H1 (cell line): ENCODE data around the gene PIK3R1. TPM values are rescaled to one million over a fixed set of nuclear protein-coding genes. Genes with fewer than 3 reads are reported as not detected.

Experiments
- CTCF ChIA-PET: fragments of 300-600 bp; sonication (Branson Sonifier 250); formaldehyde crosslinking; loops from one replicate; lab custom pipeline; 2021; ENCODE audit not compliant: partially characterized antibody; lab: Charles Lee
- POLR2A ChIA-PET: fragments of 300-600 bp; sonication (Branson Sonifier 250); formaldehyde crosslinking; loops from one replicate; lab custom pipeline; 2021; ENCODE audit warnings: inconsistent platforms; ENCODE audit not compliant: partially characterized antibody; lab: Charles Lee
- DNase-seq, 2 experiments: peaks; one replicate each; pipeline versions ENCODE4 v3.0.0 to v3.0.0-alpha.2; 2010 to 2022; ENCODE audit warnings: low spot score in 2 of 2, low read depth in 1 of 2, mixed read lengths in 1 of 2
- FAIRE-seq: peaks from 2 replicates; lab custom pipeline; 2011; peaks lifted over from hg19 to GRCh38; lab: Jason Lieb, UNC
- H2AFZ ChIP-seq: 2 replicates; pipeline ENCODE4 v1.8.1; 2012; ENCODE audit warnings: low read length, inconsistent platforms
- H2AK5ac ChIP-seq: 2 replicates; pipeline ENCODE4 v1.6.1; 2013; ENCODE audit warnings: low read depth, low read length
- H2BK120ac ChIP-seq: replicated peaks from 2 replicates; pipeline ENCODE3; 2013; ENCODE audit warnings: low read depth, low read length, inconsistent platforms
- H2BK12ac ChIP-seq: 2 replicates; pipeline ENCODE4 v1.6.1; 2013; ENCODE audit warnings: low read depth, low read length
- H2BK15ac ChIP-seq: 2 replicates; pipeline ENCODE4 v1.6.1; 2013; ENCODE audit warnings: low read length
- H2BK20ac ChIP-seq: 2 replicates; pipeline ENCODE4 v1.6.1; 2013; ENCODE audit warnings: low read length
- H2BK5ac ChIP-seq: 2 replicates; pipeline ENCODE4 v1.6.1; 2013; ENCODE audit warnings: low read depth, low read length
- H3K14ac ChIP-seq: 2 replicates; pipeline ENCODE4 v1.6.1; 2013; ENCODE audit warnings: inconsistent platforms; ENCODE audit not compliant: insufficient read length
- H3K18ac ChIP-seq: 2 replicates; pipeline ENCODE4 v1.6.1; 2013; ENCODE audit warnings: low read length; ENCODE audit errors: extremely low read depth
- H3K23ac ChIP-seq: 2 replicates; pipeline ENCODE4 v1.6.1; 2013; ENCODE audit warnings: inconsistent platforms; ENCODE audit not compliant: insufficient read length
- H3K23me2 ChIP-seq: 2 replicates; pipeline ENCODE4 v1.6.1; 2013; ENCODE audit warnings: low read depth, low read length
- H3K27ac ChIP-seq: 2 replicates; pipeline ENCODE4 v1.6.1; 2011; ENCODE audit warnings: low read depth, low read length, inconsistent platforms
- H3K27me3 ChIP-seq, 4 experiments: replicated peaks in 1 of 4; 1 replicate in 1 of 4; 2 replicates in 3 of 4; pipeline versions ENCODE4 v1.6.1 to v1.8.1; 2011 to 2013; ENCODE audit warnings: low read length in 3 of 4, mild to moderate bottlenecking in 3 of 4, inconsistent platforms in 2 of 4, mixed read lengths in 2 of 4, moderate library complexity in 1 of 4; ENCODE audit not compliant: control insufficient read depth in 3 of 4, insufficient read depth in 3 of 4; ENCODE audit errors: extremely low read depth in 1 of 4
- H3K36me3 ChIP-seq, 4 experiments: 2 replicates each; pipeline versions ENCODE4 v1.6.1 to v1.8.1; 2011 to 2013; ENCODE audit warnings: mild to moderate bottlenecking in 4 of 4, low read length in 3 of 4, moderate library complexity in 2 of 4, control low read depth in 1 of 4, inconsistent platforms in 1 of 4; ENCODE audit not compliant: insufficient read depth in 4 of 4, control insufficient read depth in 2 of 4
- H3K4ac ChIP-seq: replicated peaks from 2 replicates; pipeline ENCODE3; 2013; ENCODE audit warnings: low read length, low read depth, mixed read lengths, inconsistent platforms; ENCODE audit not compliant: insufficient read length
- H3K4me1 ChIP-seq, 4 experiments: replicated peaks in 1 of 4; 1 replicate in 1 of 4; 2 replicates in 3 of 4; pipeline versions ENCODE4 v1.6.1 to v1.8.1; 2011 to 2013; ENCODE audit warnings: low read length in 3 of 4, inconsistent platforms in 2 of 4, mixed read lengths in 1 of 4; ENCODE audit not compliant: insufficient read depth in 4 of 4, control insufficient read depth in 3 of 4
- H3K4me2 ChIP-seq, 2 experiments: 2 replicates each; pipeline versions ENCODE4 v1.6.1 to v1.8.1; 2011 to 2013; ENCODE audit warnings: low read depth in 2 of 2, low read length in 2 of 2, control low read depth in 1 of 2, inconsistent platforms in 1 of 2, mild to moderate bottlenecking in 1 of 2; ENCODE audit not compliant: insufficient read depth in 1 of 2
- H3K4me3 ChIP-seq, 4 experiments: fragments of 200-600, 300-600 bp in 1 of 4; sonication (generic), shearing (Covaris generic), sonication (Bioruptor Twin) in 1 of 4; 2 replicates each; pipeline versions ENCODE4 v1.5.1 to v1.8.1; 2011 to 2016; ENCODE audit warnings: low read length in 4 of 4, low read depth in 3 of 4, control low read depth in 2 of 4, inconsistent platforms in 2 of 4, mild to moderate bottlenecking in 2 of 4, mixed read lengths in 1 of 4, moderate library complexity in 1 of 4; ENCODE audit not compliant: insufficient read depth in 2 of 4; ENCODE audit errors: extremely low read depth in 1 of 4
- H3K56ac ChIP-seq: replicated peaks from 2 replicates; pipeline ENCODE3; 2013; ENCODE audit warnings: low read depth, mild to moderate bottlenecking, mixed read lengths, low read length, inconsistent platforms; ENCODE audit not compliant: insufficient read length
- H3K79me1 ChIP-seq: 2 replicates; pipeline ENCODE4 v1.6.1; 2013; ENCODE audit warnings: low read depth, low read length, control low read depth
- H3K79me2 ChIP-seq, 2 experiments: 2 replicates each; pipeline versions ENCODE4 v1.6.1 to v1.8.1; 2012 to 2013; ENCODE audit warnings: low read length in 2 of 2, mild to moderate bottlenecking in 2 of 2, inconsistent platforms in 1 of 2; ENCODE audit not compliant: insufficient read depth in 2 of 2, control insufficient read depth in 1 of 2
- H3K9ac ChIP-seq, 4 experiments: replicated peaks in 1 of 4; 1 replicate in 1 of 4; 2 replicates in 3 of 4; pipeline versions ENCODE4 v1.6.1 to v1.8.1; 2011 to 2013; ENCODE audit warnings: low read depth in 3 of 4, low read length in 3 of 4, control low read depth in 2 of 4, mild to moderate bottlenecking in 2 of 4, moderate library complexity in 2 of 4, inconsistent platforms in 1 of 4; ENCODE audit errors: extremely low read depth in 1 of 4
- H3K9me3 ChIP-seq, 2 experiments: 2 replicates each; pipeline versions ENCODE4 v1.6.1 to v1.8.1; 2012 to 2013; ENCODE audit warnings: mild to moderate bottlenecking in 2 of 2, moderate library complexity in 2 of 2, control low read depth in 1 of 2, inconsistent platforms in 1 of 2, low read depth in 1 of 2, low read length in 1 of 2, mixed read lengths in 1 of 2; ENCODE audit not compliant: insufficient read depth in 2 of 2
- H4K20me1 ChIP-seq, 2 experiments: replicated peaks in 1 of 2; 2 replicates each; pipeline versions ENCODE3 to v1.8.1; 2011 to 2013; ENCODE audit warnings: inconsistent platforms in 2 of 2, low read length in 2 of 2, mild to moderate bottlenecking in 1 of 2; ENCODE audit not compliant: insufficient read depth in 2 of 2, control insufficient read depth in 1 of 2
- H4K5ac ChIP-seq: 2 replicates; pipeline ENCODE4 v1.6.1; 2013; ENCODE audit warnings: low read length, low read depth, mixed read lengths, inconsistent platforms; ENCODE audit not compliant: insufficient read length
- H4K8ac ChIP-seq: 2 replicates; pipeline ENCODE4 v1.8.0; 2013; ENCODE audit warnings: mild to moderate bottlenecking, moderate library complexity, low read length, inconsistent platforms; ENCODE audit not compliant: insufficient read depth; ENCODE audit errors: extremely low read depth
- H4K91ac ChIP-seq: replicated peaks from 2 replicates; pipeline ENCODE3; 2013; ENCODE audit warnings: low read length, mixed read lengths, inconsistent platforms; ENCODE audit not compliant: insufficient read length
- CEBPB ChIP-seq: IDR thresholded peaks from 2 replicates; pipeline ENCODE4 v1.6.1; 2012; ENCODE audit warnings: low read depth, low read length
- EP300 ChIP-seq, 2 experiments: IDR thresholded peaks; 1 replicate in 1 of 2; 2 replicates in 1 of 2; pipeline ENCODE4 v1.6.1; 2011 to 2012; ENCODE audit warnings: low read depth in 2 of 2, low read length in 2 of 2, mild to moderate bottlenecking in 2 of 2, borderline replicate concordance in 1 of 2, inconsistent platforms in 1 of 2, moderate library complexity in 1 of 2
- WGBS, 2 experiments: shearing (Covaris generic) in 1 of 2; methylation state at CpG; one replicate each; pipeline versions ENCODE4 v1.1.6 to v1.1.7; 2013 to 2015; ENCODE audit warnings: low lambda C conversion rate in 2 of 2, mixed read lengths in 2 of 2, inconsistent platforms in 1 of 2, low coverage in 1 of 2, missing lambda C conversion rate in 1 of 2; ENCODE audit not compliant: insufficient replicate concordance in 2 of 2, insufficient coverage in 1 of 2, insufficient read length in 1 of 2; ENCODE audit errors: extremely low coverage in 1 of 2, missing lambda C conversion rate in 1 of 2; 5-methylcytosine and 5-hydroxymethylcytosine counted together
- polyA plus RNA-seq, 7 experiments: library from polyadenylated mRNA; depleted of rRNA in 3 of 7; stranded (reverse) in 5 of 7; unstranded in 2 of 7; fragments of >200 nt in 5 of 7; fragments of 200-250 nt in 2 of 7; gene quantifications; 1 replicate in 5 of 7; 2 replicates in 1 of 7; 4 replicates in 1 of 7; pipeline versions ENCODE4 v1.2.1 to v1.2.3, GENCODE V29; 2011 to 2013; ENCODE audit warnings: missing spikeins in 2 of 7, mixed read lengths in 2 of 7
- total RNA-seq: library from RNA; stranded (reverse); fragmentation: NEBNext Ultra II Directional; extraction: Animal tissue kit (Norgen Biotek cat#: 25700); gene quantifications from 2 replicates; pipeline ENCODE4 v1.2.1, GENCODE V29; 2021

Gene PIK3R1
- total and polyA plus RNA-seq, 2 of the 8 experiments (the other 6 are each of a cell fraction or from before 2014, with no cell fraction given), result 2.3 to 13.7 TPM

DNA sequence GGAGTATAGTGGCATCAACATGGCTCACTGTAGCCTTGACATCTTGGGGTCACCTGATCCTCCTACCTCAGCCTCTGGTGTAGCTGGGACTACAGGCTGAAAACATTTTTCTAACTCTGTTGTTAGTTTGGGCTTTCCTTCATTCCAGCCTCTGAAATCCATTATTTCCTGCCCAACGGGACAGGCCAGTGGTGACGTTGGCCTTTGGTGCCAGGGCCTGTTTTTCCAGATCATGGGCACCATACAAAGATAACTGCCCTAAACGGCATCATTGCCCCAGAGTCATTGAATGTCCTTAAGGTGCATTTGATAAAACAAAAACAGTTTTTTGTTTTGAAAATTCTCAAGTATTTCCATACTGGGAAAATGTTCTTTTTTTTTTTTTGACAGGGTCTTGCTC, 32.1 kb downstream of the PIK3R1 start:
- H3K9me3 ChIP-seq, result no peaks in the 10 kb centered on the region; a peak in 1 of 4 replicates
- DNase-seq, result no peak
- no peak overlapping the region for H2BK120ac ChIP-seq
- TF ChIP-seq CEBPB, result no peak
- TF ChIP-seq EP300 (IDR thresholded peaks at IDR 0.05; ENCODE audit: borderline replicate concordance in 1 of 2, low read depth in 2 of 2, low read length in 2 of 2), result no peak
- TF ChIP-seq, all 59 proteins: peak for 0
- ChIA-PET CTCF (interaction anchor here (0.6 to 1.9 kb wide), 6 partner anchors 30 to 1083 kb away, joined by 3 to 13 read pairs (median 5); no protein-coding TSS in a partner anchor), POLR2A (no interaction called here)
- Histone ChIP-seq H3K23ac (no peak overlapping the region), H3K4me2 (no peak overlapping the region), H4K8ac (no peak overlapping the region), H3K4me3 (no peak overlapping the region), H2BK15ac (no peak overlapping the region; the same call in 1 of the 2 replicates), H3K56ac (no peak overlapping the region), H3K79me2 (no peaks in the 10 kb centered on the region), H3K79me1 (peaks cover 4% of the 10 kb centered on the region; the same call in 1 of the 2 replicates), H3K4ac (no peak overlapping the region), H2AK5ac (no peak overlapping the region), H2BK5ac (no peak overlapping the region), H3K4me1 (peaks cover 7 to 19% (median 14%) of the 10 kb centered on the region in 4 experiments), H3K9ac (no peak overlapping the region), H3K27ac (no peak overlapping the region), H3K14ac (no peak overlapping the region), H2AFZ (no peak overlapping the region), H4K91ac (no peak overlapping the region), H3K36me3 (no peaks in the 10 kb centered on the region), H3K23me2 (no peaks in the 10 kb centered on the region), H3K27me3 (no peaks in the 10 kb centered on the region), H2BK20ac (no peak overlapping the region), H4K20me1 (no peaks in the 10 kb centered on the region), H2BK12ac (no peak overlapping the region; the same call in 1 of the 2 replicates), H3K18ac (no peak overlapping the region), H4K5ac (no peak overlapping the region)
- FAIRE-seq, result no peak
- 100% methylated on average over 3 of the region's 3 CpGs; no CpG with 5 or more reads in 1 of the 2 experiments for WGBS, 2 experiments
